Omental fat pad (tissue), 4 donors: ENCODE results near the gene TANGO2. TPM values are rescaled to one million over a fixed set of nuclear protein-coding genes. Genes with fewer than 3 reads are reported as not detected.

Experiments
- ATAC-seq: fragments of 150-250 bp; one replicate; pipeline ENCODE4 v1.9.1; 2016; ENCODE audit warnings: mild to moderate bottlenecking, moderate library complexity; ENCODE audit not compliant: low FRiP score
- DNase-seq: peaks from one replicate; pipeline ENCODE4 v3.0.0-alpha.2; 2019; ENCODE audit warnings: low spot score
- total RNA-seq, 4 donors: library from RNA; depleted of rRNA; stranded (reverse); fragments of >200 nt; gene quantifications; one replicate each; pipeline ENCODE4 v1.1.0, GENCODE V29; 2016
- TF ChIP-seq, protein P1 (sequence below), 3 donors: fragments of 450-650 bp; IDR thresholded peaks; one replicate each; pipeline ENCODE4 v1.5.1; 2016 to 2017; ENCODE audit warnings: antibody characterized with exemption in 3 of 3, mild to moderate bottlenecking in 3 of 3, moderate library complexity in 2 of 3

The TANGO2 gene
- total RNA-seq, 4 donors from 2014 or later, result 35.3 to 48.4 (median 37.9) TPM

DNA sequence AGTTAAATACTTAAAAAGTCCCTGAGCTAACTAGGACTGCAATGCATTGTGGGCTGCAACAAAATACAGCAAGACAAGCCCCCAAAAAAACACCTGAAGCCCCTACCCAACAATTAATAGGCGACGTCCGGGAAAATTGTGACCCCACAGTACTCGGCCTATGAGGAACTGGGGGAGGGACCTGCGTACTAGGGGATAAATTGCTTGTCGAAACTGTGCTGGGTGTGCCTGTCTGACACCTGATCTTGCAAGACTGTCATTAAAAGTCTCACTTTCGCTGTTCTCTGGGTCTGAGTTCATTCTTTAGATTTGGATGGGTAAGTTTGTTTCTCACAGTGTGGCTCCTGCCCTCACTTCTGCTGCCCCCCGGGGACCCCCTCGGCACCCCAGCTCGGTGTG lies 15.2 kb downstream of the TANGO2 start:
- DNase-seq, result no peak
- ATAC-seq, result no peak
- TF ChIP-seq, protein P1, sequence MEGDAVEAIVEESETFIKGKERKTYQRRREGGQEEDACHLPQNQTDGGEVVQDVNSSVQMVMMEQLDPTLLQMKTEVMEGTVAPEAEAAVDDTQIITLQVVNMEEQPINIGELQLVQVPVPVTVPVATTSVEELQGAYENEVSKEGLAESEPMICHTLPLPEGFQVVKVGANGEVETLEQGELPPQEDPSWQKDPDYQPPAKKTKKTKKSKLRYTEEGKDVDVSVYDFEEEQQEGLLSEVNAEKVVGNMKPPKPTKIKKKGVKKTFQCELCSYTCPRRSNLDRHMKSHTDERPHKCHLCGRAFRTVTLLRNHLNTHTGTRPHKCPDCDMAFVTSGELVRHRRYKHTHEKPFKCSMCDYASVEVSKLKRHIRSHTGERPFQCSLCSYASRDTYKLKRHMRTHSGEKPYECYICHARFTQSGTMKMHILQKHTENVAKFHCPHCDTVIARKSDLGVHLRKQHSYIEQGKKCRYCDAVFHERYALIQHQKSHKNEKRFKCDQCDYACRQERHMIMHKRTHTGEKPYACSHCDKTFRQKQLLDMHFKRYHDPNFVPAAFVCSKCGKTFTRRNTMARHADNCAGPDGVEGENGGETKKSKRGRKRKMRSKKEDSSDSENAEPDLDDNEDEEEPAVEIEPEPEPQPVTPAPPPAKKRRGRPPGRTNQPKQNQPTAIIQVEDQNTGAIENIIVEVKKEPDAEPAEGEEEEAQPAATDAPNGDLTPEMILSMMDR (IDR thresholded peaks at IDR 0.05), result no peak

DNA sequence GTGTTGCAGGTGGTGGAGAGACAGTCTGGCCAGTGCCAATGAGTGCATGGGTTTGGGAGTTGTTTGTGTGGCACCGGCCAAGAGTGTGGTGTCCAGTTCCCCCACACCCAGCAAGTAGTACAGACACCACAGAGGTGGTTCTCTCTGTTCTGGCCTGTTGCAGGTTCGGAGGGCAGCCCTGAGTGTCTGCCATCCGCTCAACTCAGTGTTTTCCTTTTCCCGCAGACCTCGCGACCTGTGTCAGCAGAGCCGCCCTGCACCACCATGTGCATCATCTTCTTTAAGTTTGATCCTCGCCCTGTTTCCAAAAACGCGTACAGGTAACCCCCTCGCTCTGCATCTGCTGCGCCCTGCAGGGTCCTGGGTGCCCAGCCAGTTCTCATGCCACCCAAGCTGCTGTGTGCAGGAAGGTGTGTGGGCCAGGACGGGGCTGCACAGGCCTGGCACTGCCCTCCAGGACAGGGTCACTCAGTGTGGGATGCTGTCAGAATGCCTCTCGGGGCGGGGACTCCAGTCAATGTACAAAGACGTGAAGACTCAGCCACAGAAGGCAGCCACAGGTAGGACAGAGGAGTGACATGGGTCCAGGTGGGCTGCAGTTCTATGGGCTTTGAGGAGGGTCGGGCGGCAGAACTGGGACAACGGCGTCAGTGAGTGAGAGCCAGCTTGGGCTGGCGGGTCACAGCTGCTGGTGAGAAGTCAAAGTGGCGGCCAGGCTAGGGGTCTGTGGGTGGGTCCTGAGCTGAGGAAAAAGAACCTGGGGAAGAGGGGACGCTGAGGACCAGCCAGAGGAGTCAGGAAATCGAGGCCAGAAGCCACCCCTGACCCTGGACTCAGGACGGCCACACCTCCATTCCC lies 15.9 kb downstream of the TANGO2 start:
- TF ChIP-seq, protein P1 (IDR thresholded peaks at IDR 0.05), result no peak
- no peak for ATAC-seq
- no peak for DNase-seq

DNA sequence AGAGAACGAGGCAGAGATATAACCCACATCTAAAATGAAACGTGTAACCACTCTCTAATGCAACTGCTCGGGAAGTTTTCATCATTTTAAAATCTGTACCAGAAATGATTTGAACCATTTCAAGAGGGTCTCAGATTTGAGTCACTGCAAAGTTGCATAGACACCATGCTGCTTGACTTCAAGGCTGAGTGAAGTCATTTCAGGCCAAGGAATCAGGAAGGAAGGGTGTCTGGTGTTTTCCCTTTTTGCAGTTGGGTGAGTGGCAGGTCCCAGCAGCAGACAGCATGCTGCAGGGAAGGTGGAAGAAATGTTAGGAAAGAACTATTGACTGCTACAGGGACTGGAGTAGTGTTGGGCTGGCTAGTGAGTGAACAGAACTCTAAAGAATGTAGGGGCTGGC lies 16.5 kb downstream of the TANGO2 start:
- DNase-seq (no peak), ATAC-seq (no peak)

DNA sequence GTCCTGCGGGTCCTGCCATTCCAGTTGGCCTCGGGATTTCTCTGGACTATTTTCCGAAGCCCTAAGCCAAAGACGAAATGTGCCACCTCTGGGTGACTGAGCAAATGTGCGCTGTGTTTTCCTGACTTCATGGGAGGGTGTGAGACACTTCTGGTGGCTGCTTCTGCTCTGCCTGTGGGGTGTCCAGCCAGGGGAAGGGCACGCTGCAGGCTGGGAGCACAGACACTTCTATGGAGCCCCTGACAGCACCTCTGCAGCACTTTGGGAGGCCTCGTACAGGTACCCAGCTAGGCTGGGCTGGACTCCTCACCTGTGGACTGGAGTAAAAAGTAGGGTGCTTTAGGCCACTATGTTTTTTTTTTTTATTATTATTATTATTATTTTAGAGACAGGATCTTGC lies 17.7 kb downstream of the TANGO2 start:
- TF ChIP-seq, protein P1 (IDR thresholded peaks at IDR 0.05), result no peak
- DNase-seq, result no peak
- ATAC-seq, result no peak

More for the DNA sequence above, 16.5 kb downstream of the TANGO2 start:
- TF ChIP-seq, protein P1 (IDR thresholded peaks at IDR 0.05), result no peak

DNA sequence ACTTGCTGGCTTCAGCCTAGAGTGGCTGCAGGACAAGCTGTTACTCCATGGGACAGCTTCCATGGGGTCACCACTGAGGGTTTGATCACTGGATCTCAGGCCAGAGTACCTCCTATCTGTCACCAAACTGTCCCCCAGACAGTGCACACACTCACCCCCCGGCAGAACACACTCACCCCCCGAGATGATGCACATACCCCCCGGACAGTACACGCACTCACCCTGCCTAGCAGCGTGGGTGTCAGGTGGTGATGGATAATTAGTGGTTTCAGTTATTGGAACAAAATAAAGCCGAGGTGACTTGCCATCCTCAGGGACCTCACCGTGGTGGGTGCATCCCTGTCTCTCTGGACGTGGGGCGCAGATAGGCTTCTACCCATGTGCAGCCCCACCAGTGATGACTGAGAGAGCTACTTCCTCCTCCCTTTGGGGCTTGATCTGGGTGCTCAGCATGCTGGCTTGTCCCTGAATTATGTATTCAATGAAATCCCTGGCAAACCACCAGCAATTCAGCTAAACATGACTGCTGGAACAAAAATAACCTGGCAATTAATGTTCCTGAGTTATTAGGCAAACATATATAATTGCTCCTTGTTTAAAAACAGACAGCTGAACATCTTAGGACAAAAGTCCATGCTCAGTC lies 18.9 kb downstream of the TANGO2 start:
- no peak for ATAC-seq
- no peak for DNase-seq
- TF ChIP-seq, protein P1 (IDR thresholded peaks at IDR 0.05), result no peak

DNA sequence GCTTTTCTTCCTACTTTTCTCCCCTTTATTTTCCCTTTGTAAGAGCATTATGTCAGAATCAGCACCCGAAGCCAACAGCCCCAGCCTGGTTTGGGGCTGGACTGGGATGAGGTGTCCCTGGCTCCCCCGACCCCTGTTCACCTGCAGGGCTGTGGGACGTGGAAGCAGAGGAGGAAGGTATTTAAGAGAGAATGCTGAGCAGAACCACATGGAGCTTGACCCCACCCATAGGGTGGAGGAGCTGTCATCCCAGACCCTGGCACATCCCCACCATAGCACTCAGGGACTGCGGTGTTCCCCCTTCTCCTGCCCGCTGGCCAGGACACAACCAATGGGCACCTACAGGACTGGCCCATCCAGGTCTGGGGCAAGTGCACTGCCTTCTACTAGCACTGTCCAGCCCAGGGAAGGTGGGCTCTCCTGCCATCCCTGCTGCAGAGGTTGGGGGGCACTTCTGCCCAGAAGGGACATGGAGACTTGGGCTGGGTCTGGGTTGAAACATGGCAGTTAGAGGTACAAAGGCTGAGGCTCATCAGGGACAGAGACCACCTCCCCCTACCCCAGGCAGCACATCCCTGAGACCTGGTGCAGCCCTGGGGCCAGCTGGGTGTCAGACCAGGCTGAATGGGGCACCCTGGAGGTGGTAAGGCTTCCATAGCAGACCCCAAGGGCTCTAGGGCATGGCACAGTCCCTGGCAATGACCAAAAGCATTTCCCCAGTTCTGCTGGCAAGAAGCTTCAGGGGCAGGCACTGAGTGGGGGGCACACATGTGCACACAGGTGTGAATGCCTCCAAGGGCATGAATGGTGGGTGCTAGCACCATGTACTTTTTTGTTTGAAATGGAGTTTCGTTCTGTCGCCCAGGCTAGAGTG lies 19.7 kb downstream of the TANGO2 start:
- DNase-seq (no peak), ATAC-seq (no peak)
- TF ChIP-seq, protein P1 (IDR thresholded peaks at IDR 0.05), result no peak
